ENCODE results near the gene MGAT4C. TPM values are rescaled to one million over a fixed set of nuclear protein-coding genes. Genes with fewer than 3 reads are reported as not detected.

Gene MGAT4C
- total RNA-seq, 4 donors from 2014 or later, result under 0.01 to 0.60 (median 0.22) TPM; not detected in 1

DNA sequence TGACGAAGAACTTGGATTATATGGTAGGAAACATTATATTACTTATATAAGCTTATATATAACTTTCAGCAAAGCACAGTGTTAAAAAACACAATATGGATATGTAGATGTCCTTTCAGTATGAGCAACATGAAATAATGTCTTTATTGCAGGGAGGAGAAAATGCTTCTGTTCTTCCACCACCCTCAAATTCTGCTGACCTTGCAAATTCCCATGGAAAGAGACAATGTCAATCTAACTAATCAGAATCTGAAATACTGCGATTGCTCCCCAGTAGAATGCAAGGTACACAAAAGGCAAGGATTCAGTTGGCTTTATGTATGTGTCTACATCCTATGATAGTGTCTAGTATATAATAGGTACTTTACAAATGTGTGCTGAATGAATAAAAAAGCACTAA is 26.4 kb downstream of the MGAT4C start:
- no peak for DNase-seq (ENCODE audit: low spot score in 2 of 2)
- WGBS, 2 donors, result 88 to 93% methylated on average over 2 of the region's 2 CpGs
- H3K9me3 ChIP-seq, result peaks cover 0 to 6% (median 0%) of the 10 kb centered on the region in 4 donors
- TF ChIP-seq POLR2A (IDR thresholded peaks at IDR 0.05) (no peak), EP300 (IDR thresholded peaks at IDR 0.05) (no peak)
- TF ChIP-seq, protein P1, sequence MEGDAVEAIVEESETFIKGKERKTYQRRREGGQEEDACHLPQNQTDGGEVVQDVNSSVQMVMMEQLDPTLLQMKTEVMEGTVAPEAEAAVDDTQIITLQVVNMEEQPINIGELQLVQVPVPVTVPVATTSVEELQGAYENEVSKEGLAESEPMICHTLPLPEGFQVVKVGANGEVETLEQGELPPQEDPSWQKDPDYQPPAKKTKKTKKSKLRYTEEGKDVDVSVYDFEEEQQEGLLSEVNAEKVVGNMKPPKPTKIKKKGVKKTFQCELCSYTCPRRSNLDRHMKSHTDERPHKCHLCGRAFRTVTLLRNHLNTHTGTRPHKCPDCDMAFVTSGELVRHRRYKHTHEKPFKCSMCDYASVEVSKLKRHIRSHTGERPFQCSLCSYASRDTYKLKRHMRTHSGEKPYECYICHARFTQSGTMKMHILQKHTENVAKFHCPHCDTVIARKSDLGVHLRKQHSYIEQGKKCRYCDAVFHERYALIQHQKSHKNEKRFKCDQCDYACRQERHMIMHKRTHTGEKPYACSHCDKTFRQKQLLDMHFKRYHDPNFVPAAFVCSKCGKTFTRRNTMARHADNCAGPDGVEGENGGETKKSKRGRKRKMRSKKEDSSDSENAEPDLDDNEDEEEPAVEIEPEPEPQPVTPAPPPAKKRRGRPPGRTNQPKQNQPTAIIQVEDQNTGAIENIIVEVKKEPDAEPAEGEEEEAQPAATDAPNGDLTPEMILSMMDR (IDR thresholded peaks at IDR 0.05), result no peak
- H3K4me3 ChIP-seq, result no peak overlapping the region
- H3K4me1 ChIP-seq, result no peaks in the 10 kb centered on the region
- H3K36me3 ChIP-seq, result no peaks in the 10 kb centered on the region
- no peak overlapping the region for H3K27ac ChIP-seq
- no peaks in the 10 kb centered on the region for H3K27me3 ChIP-seq

- DNase-seq (ENCODE audit: low spot score in 2 of 2), result no peak
- Histone ChIP-seq H3K4me1 (no peaks in the 10 kb centered on the region), H3K9me3 (peaks cover 0 to 6% (median 0%) of the 10 kb centered on the region in 4 donors), H3K27ac (no peak overlapping the region), H3K36me3 (no peaks in the 10 kb centered on the region), H3K27me3 (no peaks in the 10 kb centered on the region), H3K4me3 (no peak overlapping the region)
- TF ChIP-seq POLR2A (IDR thresholded peaks at IDR 0.05) (no peak), EP300 (IDR thresholded peaks at IDR 0.05) (no peak)
- TF ChIP-seq, protein P1 (IDR thresholded peaks at IDR 0.05), result no peak
These were observed 27.5 kb downstream of the MGAT4C start for GRCh38 chr12:86228656-86229055.

DNA sequence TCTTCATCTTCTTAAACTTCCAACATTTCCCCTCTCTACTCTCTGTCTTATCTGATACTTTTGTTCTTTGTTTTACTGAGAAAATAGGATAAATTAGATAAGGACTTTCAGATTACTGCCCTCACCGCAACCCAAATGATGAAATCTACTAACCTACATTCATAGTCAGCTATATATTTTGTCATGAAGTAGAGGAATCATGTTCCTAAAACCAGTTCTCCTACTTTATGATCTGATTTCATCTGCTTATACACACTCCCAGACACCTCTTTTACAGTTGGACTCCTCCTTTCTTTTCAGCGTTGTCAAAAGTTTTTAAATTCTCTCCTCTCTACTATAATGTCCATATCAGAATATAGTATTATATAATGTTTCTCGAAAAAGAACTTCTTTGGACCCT is 29.7 kb downstream of the MGAT4C start:
- TF ChIP-seq, protein P1 (IDR thresholded peaks at IDR 0.05), result no peak
- TF ChIP-seq POLR2A (IDR thresholded peaks at IDR 0.05), result no peak
- TF ChIP-seq EP300 (IDR thresholded peaks at IDR 0.05), result no peak
- WGBS, 2 donors, result 95 to 98% methylated on average over 3 of the region's 3 CpGs
- no peaks in the 10 kb centered on the region for H3K4me1 ChIP-seq

GRCh38 chr12:86216591-86216990 is 39.6 kb downstream of the MGAT4C start:
- DNase-seq (ENCODE audit: low spot score in 2 of 2), result no peak
- TF ChIP-seq EP300 (IDR thresholded peaks at IDR 0.05), result no peak
- no peak for TF ChIP-seq POLR2A (IDR thresholded peaks at IDR 0.05)
- TF ChIP-seq, protein P1 (IDR thresholded peaks at IDR 0.05), result no peak
- Histone ChIP-seq H3K4me3 (no peak overlapping the region), H3K9me3 (no peaks in the 10 kb centered on the region), H3K27ac (no peak overlapping the region), H3K36me3 (no peaks in the 10 kb centered on the region), H3K27me3 (no peaks in the 10 kb centered on the region), H3K4me1 (peaks cover 0 to 9% (median 0%) of the 10 kb centered on the region in 4 donors)
- WGBS, 2 donors, result 75 to 76% methylated on average over 2 of the region's 2 CpGs

More for the DNA sequence above, 29.7 kb downstream of the MGAT4C start:
- no peaks in the 10 kb centered on the region for H3K36me3 ChIP-seq
- DNase-seq (ENCODE audit: low spot score in 2 of 2), result no peak
- no peak overlapping the region for H3K27ac ChIP-seq
- H3K4me3 ChIP-seq, result no peak overlapping the region
- peaks cover 0 to 6% (median 0%) of the 10 kb centered on the region in 4 donors for H3K9me3 ChIP-seq
- no peaks in the 10 kb centered on the region for H3K27me3 ChIP-seq

GRCh38 chr12:86213012-86213411 is 43.2 kb downstream of the MGAT4C start:
- DNase-seq (ENCODE audit: low spot score in 2 of 2), result no peak
- Histone ChIP-seq H3K27ac (no peak overlapping the region), H3K27me3 (no peaks in the 10 kb centered on the region), H3K4me3 (no peak overlapping the region), H3K4me1 (peaks cover 0 to 3% (median 0%) of the 10 kb centered on the region in 4 donors), H3K9me3 (no peaks in the 10 kb centered on the region), H3K36me3 (no peaks in the 10 kb centered on the region)
- WGBS, 2 donors, result 68 to 71% methylated on average over 2 of the region's 2 CpGs
- no peak for TF ChIP-seq EP300 (IDR thresholded peaks at IDR 0.05)
- no peak for TF ChIP-seq POLR2A (IDR thresholded peaks at IDR 0.05)
- TF ChIP-seq, protein P1 (IDR thresholded peaks at IDR 0.05), result no peak

Data from tibial nerve (tissue), 4 donors.